ENCODE measurements around the gene SLC40A1.
A peak's percentile ranks its signal among the peaks of the same experiment; 100 is the strongest.
"Not testable (repeated sequence)": the region's sequence is repeated elsewhere in the genome, so short reads cannot be mapped to it uniquely, and the experiment has no call there.

The SLC40A1 gene, protein sequence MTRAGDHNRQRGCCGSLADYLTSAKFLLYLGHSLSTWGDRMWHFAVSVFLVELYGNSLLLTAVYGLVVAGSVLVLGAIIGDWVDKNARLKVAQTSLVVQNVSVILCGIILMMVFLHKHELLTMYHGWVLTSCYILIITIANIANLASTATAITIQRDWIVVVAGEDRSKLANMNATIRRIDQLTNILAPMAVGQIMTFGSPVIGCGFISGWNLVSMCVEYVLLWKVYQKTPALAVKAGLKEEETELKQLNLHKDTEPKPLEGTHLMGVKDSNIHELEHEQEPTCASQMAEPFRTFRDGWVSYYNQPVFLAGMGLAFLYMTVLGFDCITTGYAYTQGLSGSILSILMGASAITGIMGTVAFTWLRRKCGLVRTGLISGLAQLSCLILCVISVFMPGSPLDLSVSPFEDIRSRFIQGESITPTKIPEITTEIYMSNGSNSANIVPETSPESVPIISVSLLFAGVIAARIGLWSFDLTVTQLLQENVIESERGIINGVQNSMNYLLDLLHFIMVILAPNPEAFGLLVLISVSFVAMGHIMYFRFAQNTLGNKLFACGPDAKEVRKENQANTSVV

DNA sequence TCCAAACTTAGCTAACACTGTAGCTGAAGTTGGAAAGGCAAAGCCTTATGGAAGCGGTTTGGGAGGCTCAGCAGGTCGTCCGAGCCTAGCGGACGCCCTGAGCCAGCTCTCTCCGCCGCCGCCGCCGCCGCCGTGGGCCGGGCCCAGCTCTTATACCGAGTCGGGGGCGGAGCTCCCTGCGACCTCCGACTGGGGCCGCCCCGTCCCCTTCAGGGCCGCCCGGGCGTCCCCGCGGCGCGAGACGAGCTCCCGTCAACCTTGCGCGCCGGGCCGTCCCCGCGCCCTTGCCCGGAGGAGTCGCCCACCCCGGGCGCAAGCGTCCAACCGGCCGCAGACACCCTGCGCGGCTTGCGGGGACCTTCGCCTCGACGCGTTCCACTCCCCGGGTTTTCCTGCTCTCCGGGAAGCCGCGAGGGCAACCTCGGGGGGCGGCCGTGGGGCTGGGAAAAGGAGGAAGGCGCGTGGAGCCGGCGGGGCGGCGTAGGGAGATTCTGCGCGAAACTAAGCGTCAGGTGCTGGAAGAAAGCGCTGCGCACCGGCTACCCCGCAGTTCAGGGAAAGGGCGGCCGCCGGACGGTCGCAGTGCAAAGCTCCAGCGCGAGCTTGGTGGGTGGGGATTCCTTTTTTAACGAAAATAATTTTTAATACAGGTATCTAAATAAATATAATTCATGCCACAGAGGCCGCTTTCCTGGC is at the start of gene SLC40A1:
Gene SLC40A1, minus strand, starts transcription at position 129 of the 696 bp plus-strand sequence. CDS start 326 bp downstream, outside the sequence.
- peak; percentile 71 to 95 for DNase-seq

DNA sequence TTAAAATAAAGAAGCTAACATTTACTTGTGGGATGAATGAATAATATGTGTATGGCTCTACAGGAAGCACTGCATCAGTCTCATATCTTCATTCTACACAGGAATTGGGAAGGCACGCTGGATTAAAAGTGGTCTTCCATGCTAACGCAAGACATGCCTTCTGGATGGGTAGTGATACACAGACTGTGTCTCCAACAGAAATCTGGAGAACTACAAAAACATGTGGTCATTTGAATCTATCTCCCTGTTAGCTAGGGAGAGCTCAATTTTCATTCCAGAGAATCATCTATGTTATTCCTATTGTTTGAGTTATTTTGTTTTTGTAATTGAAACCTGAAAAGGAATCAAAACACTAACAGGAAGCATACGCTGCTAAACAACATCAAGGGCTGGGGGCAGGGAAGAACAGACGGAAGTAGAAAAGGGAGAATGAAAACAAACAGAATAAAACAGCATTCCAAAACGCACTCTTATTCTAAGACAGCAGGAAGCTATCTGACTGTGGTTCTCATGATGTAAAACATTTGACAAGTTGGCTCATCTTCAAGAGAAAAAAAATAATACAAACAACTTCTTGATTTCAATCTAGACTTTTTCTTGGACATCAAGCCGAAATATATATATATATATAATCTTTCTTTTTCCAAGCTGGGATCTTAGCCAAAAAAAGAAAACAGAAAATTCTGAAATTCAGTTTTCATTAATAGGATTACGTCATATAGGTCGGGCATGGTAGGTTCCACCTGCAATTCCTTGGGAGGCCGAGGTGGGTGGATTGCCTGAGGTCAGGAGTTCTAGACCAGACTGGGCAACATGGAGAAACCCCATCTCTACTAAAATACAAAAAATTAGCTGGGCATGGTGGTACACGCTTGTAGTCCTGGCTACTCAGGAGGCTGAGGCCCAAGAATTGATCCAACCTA is 49.2 kb upstream of the SLC40A1 start:
- no peak for DNase-seq

DNA sequence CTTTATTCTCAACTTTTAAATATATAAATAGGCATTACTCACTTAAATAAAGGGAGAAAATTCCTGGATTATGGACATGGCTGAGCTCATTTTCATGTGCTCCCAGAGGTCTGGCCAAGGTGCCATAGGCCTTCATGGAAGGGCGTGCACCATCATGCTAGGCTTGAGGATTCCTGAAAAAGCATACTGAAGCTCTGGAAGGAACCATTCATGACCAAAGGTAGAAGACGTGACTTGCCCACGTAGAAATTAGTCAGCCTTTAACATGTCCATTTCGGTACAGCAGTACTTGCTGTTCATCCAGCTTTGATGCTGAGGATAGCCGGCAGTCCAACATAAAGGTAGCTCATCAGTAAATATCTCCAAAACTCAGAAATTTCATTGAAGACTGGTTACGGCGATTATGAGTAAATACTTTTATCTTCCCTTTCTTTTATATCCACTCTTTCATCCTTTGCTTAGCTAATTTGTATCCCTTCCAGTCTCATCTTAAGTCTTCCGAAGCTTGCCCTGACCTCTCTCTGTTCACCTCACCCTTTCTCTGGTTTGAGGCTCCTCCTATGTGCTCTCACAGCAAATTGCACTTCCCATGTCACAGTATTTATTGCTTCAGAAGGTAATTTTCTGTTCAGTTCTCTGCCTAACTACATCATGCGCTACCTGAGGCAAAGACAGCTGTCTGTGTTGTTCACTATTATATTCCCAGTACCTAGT is 48.4 kb upstream of the SLC40A1 start:
- peak in 1 of 2 experiments; percentile 2 for DNase-seq

DNA sequence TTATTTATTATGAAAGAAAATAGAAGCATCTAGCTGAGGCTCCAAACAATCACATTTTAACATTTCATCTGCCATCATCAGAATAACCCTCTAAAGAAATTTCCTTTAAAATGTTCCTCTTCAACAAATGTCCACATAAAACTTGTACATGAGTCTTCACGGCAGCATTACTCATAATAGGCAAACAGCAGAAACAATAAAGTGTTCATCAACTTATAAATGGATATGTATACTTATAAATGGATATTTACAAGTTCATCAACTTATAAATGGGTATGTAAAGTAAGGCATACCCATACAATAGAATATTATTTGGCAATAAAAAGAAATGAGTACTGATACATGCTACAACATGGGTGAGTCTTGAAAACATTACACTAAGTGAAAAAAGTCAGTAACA is 47.2 kb upstream of the SLC40A1 start:
- DNase-seq = no peak

DNA sequence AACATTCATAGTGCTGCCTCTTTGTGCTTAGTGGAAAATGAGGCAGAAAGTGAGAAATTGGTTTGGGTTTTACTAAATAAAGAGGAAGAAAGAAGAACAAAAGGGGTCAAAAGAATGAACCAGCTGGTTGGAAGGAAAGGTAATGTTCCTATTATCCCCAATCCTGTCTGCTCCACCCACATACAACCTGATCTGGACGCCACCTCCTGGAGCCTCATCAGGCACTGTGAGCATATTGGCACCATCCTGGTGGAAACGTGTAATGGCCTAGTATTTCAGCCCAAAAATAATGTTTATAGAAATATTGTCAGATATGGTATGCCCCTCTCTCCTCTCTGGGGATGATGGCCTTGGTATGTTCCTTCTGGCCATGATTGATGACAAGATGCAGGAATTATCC is 45.0 kb upstream of the SLC40A1 start:
- no peak for DNase-seq

DNA sequence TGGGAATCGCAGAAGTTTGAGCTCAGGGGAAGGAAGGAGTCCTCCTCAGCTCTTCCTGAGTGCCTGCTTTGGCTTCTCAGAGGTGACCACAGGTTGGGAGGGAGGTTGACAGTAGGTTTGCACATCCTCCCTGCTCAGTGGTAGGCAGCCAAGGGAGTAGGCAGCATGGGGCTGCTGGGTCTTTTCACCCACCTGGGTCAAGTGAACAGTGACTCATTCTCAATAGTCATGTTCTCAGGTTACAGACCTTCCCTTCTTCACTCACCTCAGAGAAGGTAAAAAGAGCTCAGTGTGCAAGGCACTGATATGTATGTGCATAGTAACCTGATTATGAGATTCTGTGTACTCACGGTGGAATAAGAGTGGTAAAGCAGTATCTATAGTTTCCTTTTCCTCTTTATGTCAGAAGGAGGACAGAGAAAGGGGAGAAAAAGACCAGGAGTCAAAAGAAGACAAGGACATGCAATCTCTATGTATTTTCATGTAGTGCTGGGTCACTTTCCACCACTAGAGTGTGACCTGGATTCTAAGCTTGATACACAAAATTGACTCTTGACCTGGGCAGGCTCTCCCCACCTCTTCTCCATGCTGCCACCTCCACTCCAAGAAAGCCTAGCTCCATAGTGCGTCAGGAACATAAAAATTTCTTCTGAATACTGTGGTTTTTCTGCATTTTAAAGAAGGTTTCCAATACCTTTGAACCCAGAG is 44.2 kb upstream of the SLC40A1 start:
- DNase-seq = no peak

DNA sequence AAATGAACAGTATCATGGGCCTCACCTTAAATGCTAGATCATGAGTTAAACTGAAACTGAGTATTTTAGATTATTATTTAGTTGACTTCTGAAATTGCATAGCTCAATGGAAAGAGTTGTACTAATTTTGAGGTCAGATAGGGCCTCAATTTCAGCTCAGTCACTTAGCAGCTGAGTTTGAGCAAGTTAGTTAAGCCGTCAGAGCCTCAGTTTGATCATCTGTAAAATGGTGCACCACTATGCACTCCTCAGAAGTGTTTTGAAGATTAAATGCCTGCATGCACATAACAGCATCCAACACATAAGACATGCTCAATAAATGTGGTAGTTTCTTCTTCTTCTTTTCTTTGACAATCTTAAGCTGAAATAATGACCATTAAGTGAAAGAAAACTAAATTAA is 42.5 kb upstream of the SLC40A1 start:
- DNase-seq = no peak

DNA sequence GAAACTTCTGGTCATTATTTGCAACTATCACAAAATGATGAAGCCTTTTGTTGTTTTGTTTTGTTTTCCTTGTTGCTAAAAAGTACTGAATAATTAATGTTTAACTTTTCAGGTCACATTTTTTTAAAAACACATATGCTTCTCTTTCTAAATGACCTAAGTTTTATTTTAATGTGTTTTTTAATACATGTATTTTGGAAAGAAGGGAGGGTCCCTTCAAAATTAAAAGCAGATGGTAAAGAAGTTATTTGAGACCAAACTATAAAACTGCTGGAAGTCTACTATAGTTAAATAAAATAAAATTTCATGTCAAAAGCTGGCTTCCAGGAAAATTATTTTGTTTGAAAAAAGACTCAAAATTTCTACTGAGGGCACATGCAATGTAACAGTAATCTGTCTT is 41.2 kb upstream of the SLC40A1 start:
- DNase-seq = no peak

DNA sequence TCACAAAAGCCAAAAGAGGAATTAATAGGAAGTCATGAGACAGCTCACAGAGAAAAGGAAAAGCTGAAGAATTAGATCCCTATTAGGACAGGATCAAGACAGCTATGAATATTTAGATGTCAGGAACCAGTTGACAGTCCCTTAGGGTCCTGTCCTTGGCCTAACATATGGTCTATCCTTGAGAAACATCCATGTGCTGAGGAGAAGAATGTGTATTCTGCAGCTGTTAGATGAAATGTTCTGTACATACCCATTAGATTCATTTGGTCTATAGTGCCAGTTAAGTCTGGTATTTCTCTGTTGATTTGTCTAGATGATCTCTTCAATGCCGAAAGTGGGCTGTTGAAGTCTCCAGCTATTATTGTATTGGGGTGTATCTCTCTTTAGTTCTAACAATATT is 37.6 kb upstream of the SLC40A1 start:
- no peak for DNase-seq

DNA sequence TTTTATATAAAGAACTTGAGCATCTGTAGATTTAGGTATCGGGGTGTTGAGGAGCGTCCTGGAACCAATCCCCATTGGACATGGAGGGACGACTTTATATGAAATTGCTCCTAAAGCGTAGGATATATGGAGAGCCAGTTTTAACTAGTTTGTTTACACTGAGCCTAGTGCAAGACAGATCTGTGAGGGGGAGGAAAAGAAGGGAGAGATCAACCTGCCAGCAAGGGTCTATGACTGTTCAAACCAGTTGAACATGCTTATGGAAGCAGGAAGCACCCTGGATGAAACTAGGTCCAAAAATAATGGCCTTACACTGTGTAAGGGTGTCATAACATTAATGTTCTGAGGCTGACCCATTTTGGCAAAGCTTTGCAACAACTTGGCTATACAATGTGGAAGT is 34.0 kb upstream of the SLC40A1 start:
- no peak for DNase-seq

DNA sequence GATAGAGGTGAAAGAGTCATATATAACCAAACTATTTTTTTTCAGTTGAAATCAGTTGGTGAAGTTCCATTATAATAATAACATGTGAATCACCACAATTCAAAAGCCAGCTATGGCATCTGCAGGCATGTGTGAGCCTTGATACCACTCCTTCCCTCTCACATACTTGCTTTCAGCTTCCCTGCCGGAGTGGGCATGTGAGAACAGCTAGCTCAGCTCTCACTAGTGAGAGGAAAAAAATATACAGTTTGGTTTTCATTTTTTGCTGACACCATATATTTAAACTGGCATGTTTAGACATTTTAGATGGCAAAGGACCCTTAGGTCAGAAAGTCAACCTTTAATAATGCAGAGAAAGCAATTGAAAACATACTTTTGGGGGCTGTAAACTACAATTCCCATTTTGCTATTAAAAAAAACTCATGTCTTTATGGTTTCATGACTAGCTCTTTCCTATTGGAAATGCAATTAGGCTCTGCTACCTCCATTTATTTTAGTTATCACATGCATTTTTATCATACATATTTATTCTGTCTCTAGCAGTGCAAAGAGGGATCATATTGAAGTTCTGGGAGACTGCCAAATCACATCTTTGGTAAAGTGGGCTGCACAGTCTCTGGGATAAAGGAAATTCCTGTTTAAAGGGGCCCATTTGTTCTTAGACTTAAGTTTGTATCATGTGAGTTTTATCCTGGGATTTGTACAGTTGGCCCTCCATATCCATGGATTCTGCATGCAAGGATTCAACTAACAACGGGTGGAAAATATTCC is 33.2 kb upstream of the SLC40A1 start:
- no peak for DNase-seq

DNA sequence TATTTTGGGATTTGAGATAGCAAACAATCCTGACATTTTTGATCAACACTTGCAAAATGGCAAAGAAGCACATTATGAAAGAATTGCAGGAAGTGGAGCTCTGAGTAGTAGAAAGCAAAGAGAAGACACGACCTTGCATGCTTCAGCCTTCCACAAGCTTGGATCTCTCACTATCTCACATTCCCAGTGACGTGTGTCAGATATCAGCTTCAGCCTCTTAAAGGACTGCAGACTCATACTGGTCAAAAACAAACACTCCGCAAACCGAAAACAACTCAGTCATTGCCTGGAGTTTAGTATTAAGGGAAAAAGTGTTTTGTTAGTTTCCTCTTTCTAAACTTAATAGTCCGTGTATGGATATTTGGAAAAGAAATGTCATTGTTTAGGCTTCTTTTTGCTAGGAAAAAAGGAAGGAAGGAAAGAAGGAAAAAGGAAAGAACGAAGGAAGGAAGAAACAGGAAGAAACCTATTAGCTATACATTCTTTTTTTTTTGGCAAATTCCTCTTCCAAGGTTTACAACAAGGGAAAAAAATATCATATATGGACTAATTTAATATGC is 32.6 kb upstream of the SLC40A1 start:
- no peak for DNase-seq

DNA sequence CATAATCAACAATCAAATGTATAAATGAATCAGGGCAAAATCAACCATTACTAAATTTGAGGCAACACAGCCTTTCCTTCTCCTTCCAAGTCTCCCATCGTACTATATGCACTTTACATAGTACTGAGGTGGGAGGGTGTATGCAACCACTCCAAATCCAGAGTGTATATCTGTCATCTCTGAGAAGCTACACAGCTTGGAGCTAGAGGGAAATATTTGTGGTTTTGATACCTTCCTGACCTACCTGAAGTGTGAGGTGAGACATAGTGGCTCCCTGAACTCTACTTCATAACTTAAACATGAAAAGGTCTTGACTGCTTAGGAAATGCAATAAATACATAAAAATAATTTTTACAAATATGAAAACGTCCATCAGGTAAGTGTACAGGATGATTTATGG is 30.1 kb upstream of the SLC40A1 start:
- no peak for DNase-seq

DNA sequence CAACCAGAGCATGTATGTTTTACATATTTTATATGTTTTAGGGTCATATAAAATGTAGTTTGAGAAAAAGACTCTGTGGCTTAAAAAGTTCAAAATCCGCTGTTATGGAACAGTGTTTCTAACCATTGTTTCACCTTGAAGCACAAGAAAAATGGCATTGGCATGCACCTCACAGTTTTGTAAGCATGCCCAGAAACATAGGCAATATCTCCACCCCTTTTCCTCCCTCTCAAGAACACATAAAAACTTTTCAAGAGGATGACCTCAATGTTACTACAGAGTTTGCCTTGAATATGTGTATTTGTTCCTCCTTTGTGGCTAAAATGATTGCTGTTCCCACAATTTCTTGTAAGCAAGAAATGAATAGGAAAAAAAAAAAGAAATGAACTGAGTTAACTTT is 29.3 kb upstream of the SLC40A1 start:
- DNase-seq = no peak

DNA sequence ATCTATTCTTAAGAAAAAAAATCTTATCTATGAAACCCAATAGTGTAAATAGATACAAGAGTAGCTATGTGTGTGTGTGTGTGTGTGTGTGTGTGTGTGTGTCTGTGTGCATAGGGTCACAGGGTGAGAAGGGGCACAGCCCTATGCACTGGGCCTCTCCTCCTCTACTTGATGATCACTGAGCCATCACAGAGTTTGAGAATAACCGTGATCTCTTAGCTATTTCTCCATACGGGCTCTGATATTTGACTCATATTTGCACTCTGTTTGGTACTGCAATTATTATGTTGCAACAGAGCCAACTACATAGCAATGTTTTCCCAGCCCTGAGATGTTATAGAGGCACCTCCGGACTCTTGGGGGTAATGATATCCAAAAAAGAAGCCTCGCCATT is 28.8 kb upstream of the SLC40A1 start:
- DNase-seq = no peak

DNA sequence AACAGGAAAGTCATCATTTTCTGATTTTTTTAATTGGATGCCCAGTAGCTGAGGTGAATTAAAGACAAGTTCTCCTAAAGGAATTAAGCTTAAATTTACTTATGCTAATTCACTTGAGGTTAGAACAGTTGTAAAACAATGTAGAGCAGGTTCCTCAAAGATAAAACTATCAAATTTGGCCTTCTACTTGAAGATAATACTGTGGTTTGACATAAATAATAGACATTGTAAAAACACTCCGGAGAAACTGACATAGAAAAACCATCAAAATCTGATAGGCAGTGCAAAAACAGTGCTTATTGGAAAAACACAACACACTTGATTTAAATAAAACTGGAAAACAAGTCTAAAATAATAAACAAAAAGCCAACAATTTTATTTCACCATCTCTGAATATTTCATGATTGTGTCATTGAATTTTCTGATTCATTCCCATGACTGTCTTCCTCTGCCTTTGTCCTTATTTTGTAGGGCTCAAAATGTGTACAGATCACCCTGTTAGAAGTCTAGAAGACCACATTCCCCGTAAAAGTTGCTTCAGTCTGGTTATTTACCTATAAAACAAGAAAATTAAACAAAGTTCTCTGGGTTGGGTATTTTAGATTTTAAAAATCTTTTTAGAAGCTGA is 28.3 kb upstream of the SLC40A1 start:
- no peak for DNase-seq

DNA sequence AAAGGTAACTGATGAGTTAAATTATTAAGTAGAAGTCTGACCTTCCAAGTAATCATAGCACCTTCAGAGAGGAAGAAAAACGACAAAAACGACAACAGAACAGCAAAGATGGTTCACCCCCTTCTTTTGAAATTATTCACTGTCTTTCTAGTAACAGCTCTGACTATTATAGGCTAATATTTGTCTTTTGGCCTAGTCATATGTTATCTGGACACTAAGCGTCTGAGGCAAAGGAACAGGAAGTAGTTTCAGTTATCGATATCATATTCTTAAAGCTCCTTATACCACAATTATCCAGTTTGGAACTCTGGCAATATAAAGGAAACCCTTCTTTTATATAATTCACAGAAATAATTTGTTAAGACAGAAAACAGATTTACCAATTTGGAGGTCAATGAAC is 27.6 kb upstream of the SLC40A1 start:
- DNase-seq = no peak

DNA sequence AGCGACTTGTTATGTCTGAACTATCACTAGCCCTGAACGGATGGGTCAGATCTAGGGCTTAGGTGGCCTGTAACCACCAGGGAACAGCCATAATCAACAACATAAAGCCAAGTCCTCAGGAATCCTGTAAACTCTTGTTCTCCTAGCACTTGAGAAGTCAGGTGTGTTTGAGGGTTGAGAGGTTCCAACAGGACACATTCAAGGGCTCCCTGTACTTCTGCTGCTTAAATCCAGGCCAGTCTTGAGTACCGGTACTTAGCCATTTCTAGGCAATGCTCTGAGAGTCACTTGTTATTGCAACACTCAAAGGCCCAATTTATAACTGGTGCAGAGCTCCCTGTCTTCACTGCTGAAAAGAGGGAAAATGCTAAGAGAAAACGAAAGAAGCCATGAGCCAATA is 21.6 kb upstream of the SLC40A1 start:
- no peak for DNase-seq

DNA sequence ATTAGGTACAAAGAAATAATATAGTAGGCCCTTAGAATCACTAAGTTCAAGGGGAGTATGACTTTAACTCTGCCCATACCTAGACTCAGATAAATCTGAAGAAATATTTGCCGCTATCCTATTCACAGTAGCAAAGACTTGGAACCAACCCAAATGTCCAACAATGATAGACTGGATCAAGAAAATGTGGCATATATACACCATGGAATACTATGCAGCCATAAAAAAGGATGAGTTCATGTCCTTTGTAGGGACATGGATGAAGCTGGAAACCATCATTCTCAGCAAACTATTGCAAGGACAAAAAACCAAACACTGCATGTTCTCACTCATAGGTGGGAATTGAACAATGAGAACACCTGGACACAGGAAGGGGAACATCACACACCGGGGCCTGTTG is 21.1 kb upstream of the SLC40A1 start:
- DNase-seq = not testable (repeated sequence)

DNA sequence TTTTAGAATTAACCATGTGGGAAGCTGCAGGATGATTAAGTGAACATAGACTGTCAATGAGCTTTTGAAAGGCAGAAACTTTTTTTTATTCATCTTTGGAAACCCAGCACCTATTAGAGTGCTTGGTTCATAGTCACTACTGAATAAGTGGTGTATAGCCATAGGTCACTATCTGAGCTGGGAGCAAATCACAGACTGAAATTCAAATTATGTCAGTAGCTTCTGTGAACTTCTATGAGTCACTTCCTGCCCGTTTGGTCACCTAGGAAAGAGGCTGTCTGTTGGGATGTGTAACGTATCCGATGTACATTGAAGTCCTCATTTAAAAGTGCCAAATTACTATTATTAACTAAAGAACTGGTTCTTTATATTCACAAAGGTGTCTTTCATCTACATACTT is 20.5 kb upstream of the SLC40A1 start:
- DNase-seq = no peak
